ENCODE results near the gene DIRAS3. TPM values are rescaled to one million over a fixed set of nuclear protein-coding genes. Genes with fewer than 3 reads are reported as not detected.

Gene DIRAS3
- total RNA-seq (2022; extraction: Qiagen RNA extraction; ENCODE audit: low read depth): 1.1 to 1.5 TPM (median 1.2 TPM) in 5 replicates

GRCh38 chr1:68049941-68050878 is at the start of gene DIRAS3:
DIRAS3 (minus strand) TSS chr1:68050627; CDS start chr1:68047297, 3,330 bp downstream.

Other genes starting within 250 kb of the DIRAS3 start
- 56.6 to 88.6 TPM (median 74.7 TPM) in 5 replicates for gene GNG12, start 217.2 kb downstream of the DIRAS3 start, total RNA-seq (2022; extraction: Qiagen RNA extraction; ENCODE audit: low read depth)
- 16.7 to 20.6 TPM (median 19.7 TPM) in 5 replicates for gene WLS, start 181.9 kb upstream of the DIRAS3 start, total RNA-seq (2022; extraction: Qiagen RNA extraction; ENCODE audit: low read depth)